Superior temporal gyrus (tissue), 1 donor: ENCODE results near the gene EPC1.
"Not testable (repeated sequence)": the region's sequence is repeated elsewhere in the genome, so short reads cannot be mapped to it uniquely, and the experiment has no call there.

Source experiments
- DNase-seq: peaks from one replicate; pipeline ENCODE4 v3.0.0-alpha.2; 2016; ENCODE audit errors: extremely low spot score

Gene EPC1

GRCh38 chr10:32346551-32347362 is at the start of gene EPC1:
EPC1 (minus strand) TSS chr10:32347158; CDS start chr10:32346915, 243 bp downstream.
- DNase-seq: peak; percentile 86

- no peak for DNase-seq
Observed at GRCh38 chr10:32393911-32394310, 47.0 kb upstream of the EPC1 start.

GRCh38 chr10:32392284-32392683 is 45.3 kb upstream of the EPC1 start:
- DNase-seq: not testable (repeated sequence)

GRCh38 chr10:32390193-32390592 is 43.2 kb upstream of the EPC1 start:
- no peak for DNase-seq

GRCh38 chr10:32388258-32389027 is 41.5 kb upstream of the EPC1 start:
- no peak for DNase-seq

- DNase-seq: no peak
Observed at GRCh38 chr10:32386623-32387260, 39.8 kb upstream of the EPC1 start.

GRCh38 chr10:32384171-32384570 is 37.2 kb upstream of the EPC1 start:
- no peak for DNase-seq

- no peak for DNase-seq
Observed at GRCh38 chr10:32381165-32381564, 34.2 kb upstream of the EPC1 start.

GRCh38 chr10:32379950-32380551 is 33.1 kb upstream of the EPC1 start:
- no peak for DNase-seq

- peak; percentile 68 for DNase-seq
Observed at GRCh38 chr10:32379318-32379949, 32.5 kb upstream of the EPC1 start.

- peak; percentile 97 for DNase-seq
Observed at GRCh38 chr10:32378363-32379317, 31.7 kb upstream of the EPC1 start.

- peak; percentile 88 for DNase-seq
Observed at GRCh38 chr10:32377458-32378259, 30.7 kb upstream of the EPC1 start.

GRCh38 chr10:32376771-32377170 is 29.8 kb upstream of the EPC1 start:
- peak; percentile 66 for DNase-seq

GRCh38 chr10:32376097-32376496 is 29.1 kb upstream of the EPC1 start:
- DNase-seq: no peak

- no peak for DNase-seq
Observed at GRCh38 chr10:32375631-32376030, 28.7 kb upstream of the EPC1 start.

- no peak for DNase-seq
Observed at GRCh38 chr10:32374605-32375004, 27.6 kb upstream of the EPC1 start.

- DNase-seq: no peak
Observed at GRCh38 chr10:32373496-32373895, 26.5 kb upstream of the EPC1 start.

GRCh38 chr10:32373031-32373430 is 26.1 kb upstream of the EPC1 start:
- no peak for DNase-seq
